Adrenal gland (tissue), 5 donors: Measurements from ENCODE around the gene NAAA.
A peak's percentile ranks its signal among the peaks of the same experiment; 100 is the strongest.

Source experiments
- POLR2A ChIP-seq, 2 donors: fragments of 450-650 bp; IDR thresholded peaks; one replicate each; pipeline ENCODE4 v1.6.1; 2017; ENCODE audit warnings: antibody characterized with exemption in 2 of 2, mild to moderate bottlenecking in 2 of 2, moderate library complexity in 1 of 2
- TF ChIP-seq, protein P1 (sequence below), 6 experiments: fragments of 450-650 bp in 4 of 6; fragments of 200-600 bp in 2 of 6; sonication (generic) in 1 of 6; IDR thresholded peaks; 1 replicate in 5 of 6; 2 replicates in 1 of 6; pipeline versions ENCODE4 v1.5.1 to v1.8.0; 2016 to 2021; ENCODE audit warnings: antibody characterized with exemption in 6 of 6, mild to moderate bottlenecking in 2 of 6, moderate library complexity in 1 of 6
- donor health status: DM: no; HTN: no; CAD: no.

DNA sequence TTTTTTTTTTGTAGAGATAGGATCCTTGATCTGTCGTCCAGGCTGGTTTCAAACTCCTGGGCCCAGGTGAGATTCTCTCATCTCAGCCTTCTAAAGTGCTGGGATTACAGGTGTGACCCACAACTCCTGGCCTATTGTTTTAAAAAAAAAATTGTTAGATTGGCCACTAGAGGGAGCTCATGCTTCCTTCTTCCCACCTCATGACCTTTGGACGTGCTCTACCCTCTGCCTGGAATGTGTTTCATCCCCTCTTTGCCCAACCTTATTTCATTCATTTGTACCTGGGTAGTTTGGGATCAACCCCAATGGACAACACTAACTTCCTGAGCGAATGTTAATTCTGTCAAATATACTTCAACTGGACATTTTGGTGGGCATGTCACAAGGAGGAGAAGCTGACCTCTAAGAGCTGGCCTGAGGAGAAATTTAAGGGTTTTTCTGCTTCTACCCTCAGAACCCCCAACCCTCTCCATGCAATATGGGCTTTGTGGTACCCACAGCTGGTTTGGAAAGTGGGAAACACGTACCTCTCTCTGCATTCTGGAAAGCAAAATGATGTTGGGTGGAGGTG is 45.0 kb downstream of the NAAA start:
- no peak for TF ChIP-seq POLR2A (IDR thresholded peaks at IDR 0.05)
- TF ChIP-seq, protein P1, sequence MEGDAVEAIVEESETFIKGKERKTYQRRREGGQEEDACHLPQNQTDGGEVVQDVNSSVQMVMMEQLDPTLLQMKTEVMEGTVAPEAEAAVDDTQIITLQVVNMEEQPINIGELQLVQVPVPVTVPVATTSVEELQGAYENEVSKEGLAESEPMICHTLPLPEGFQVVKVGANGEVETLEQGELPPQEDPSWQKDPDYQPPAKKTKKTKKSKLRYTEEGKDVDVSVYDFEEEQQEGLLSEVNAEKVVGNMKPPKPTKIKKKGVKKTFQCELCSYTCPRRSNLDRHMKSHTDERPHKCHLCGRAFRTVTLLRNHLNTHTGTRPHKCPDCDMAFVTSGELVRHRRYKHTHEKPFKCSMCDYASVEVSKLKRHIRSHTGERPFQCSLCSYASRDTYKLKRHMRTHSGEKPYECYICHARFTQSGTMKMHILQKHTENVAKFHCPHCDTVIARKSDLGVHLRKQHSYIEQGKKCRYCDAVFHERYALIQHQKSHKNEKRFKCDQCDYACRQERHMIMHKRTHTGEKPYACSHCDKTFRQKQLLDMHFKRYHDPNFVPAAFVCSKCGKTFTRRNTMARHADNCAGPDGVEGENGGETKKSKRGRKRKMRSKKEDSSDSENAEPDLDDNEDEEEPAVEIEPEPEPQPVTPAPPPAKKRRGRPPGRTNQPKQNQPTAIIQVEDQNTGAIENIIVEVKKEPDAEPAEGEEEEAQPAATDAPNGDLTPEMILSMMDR (IDR thresholded peaks at IDR 0.05): peak; percentile 38 to 68 (median 52)
